GM23248 (cell line): ENCODE results near the gene FRMD1.

Source experiments
- EZH2 ChIP-seq: fragments of 200-600 bp; sonication (generic); IDR thresholded peaks from 2 replicates; pipeline ENCODE4 v1.6.1; 2018; ENCODE audit warnings: antibody characterized with exemption, mild to moderate bottlenecking; ENCODE audit not compliant: insufficient read depth, poor library complexity, severe bottlenecking
- EZH2phosphoT487 ChIP-seq: fragments of 200-600 bp; sonication (generic); IDR thresholded peaks from 2 replicates; pipeline ENCODE4 v1.6.1; 2018; ENCODE audit warnings: antibody characterized with exemption, moderate library complexity, mild to moderate bottlenecking, low read depth; ENCODE audit not compliant: insufficient read depth

- no peak for TF ChIP-seq EZH2
- no peak for TF ChIP-seq EZH2phosphoT487
Observed at GRCh38 chr6:168070804-168071203, 8.2 kb downstream of the FRMD1 start.
